ENCODE measurements around the gene ALK. TPM values are rescaled to one million over a fixed set of nuclear protein-coding genes. Genes with fewer than 3 reads are reported as not detected.

Gene ALK
- total and polyA plus RNA-seq, 10 of the 15 experiments (the other 5 are each of a cell fraction or from before 2014, with no cell fraction given), result 0.11 TPM; not detected in 9

DNA sequence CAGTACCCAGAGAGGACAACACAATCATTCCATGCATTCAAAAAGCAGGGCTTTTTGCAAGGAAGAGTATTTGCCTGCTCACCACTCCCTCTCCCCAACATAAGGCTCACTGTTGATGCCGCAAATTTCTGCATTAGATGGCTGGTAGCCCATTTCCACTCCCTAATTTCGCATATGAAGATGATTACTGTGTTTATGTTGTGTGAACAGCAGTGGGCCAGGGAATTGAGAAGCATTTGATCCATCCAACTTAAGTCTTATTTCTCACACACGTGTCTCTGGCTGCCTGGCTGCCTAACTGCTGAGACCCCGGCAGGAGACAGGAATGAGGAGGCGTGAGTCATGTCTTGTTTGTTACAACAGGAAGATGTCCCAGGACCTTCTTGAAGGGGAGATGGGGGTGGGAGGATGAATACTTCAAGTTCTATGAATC, 294.1 kb downstream of the ALK start:
- DNase-seq (ENCODE audit: low read depth, low spot score) (no peak), FAIRE-seq (no peak), ATAC-seq (no peak)
- Histone ChIP-seq H3K4me1 (ENCODE audit: control insufficient read depth, insufficient read depth, low read length) (no peaks in the 10 kb centered on the region), H3K36me3 (ENCODE audit: control insufficient read depth in 2 of 2, insufficient read depth in 2 of 2, low read length in 1 of 2) (no peaks in the 10 kb centered on the region), H3K27me3 (replicated peaks in 1 of 2; ENCODE audit: control insufficient read depth in 2 of 2, insufficient read depth in 2 of 2, low read length in 1 of 2) (peaks cover 0 to 2% of the 10 kb centered on the region in 2 experiments), H3K4me2 (ENCODE audit: control insufficient read depth, insufficient read depth) (no peak overlapping the region), H2AFZ (ENCODE audit: control insufficient read depth, low read depth, low read length) (no peak overlapping the region), H3K9ac (ENCODE audit: control insufficient read depth, insufficient read depth, low read length) (no peak overlapping the region), H3K79me2 (ENCODE audit: control insufficient read depth, insufficient read depth, low read length) (no peaks in the 10 kb centered on the region), H3K4me3 (no peak overlapping the region), H3K27ac (ENCODE audit: control insufficient read depth, insufficient read depth) (no peak overlapping the region), H3K9me3 (replicated peaks; ENCODE audit: control insufficient read depth, insufficient read depth, low read length) (no peaks in the 10 kb centered on the region), H4K20me1 (ENCODE audit: control insufficient read depth, insufficient read depth) (no peaks in the 10 kb centered on the region)
- no TSS peak for BruUV-seq (replicated peaks)
- intact Hi-C loops (cut with micrococcal nuclease; ENCODE audit: unreplicated experiment) (no loop called here), in situ Hi-C loops (cut with MboI) (no loop called here)
- ChIA-PET POLR2A (no interaction called here), SMC1A (ENCODE audit: uncharacterized antibody, unreplicated experiment) (no interaction called here), CTCF (no interaction called here), RAD21 (ENCODE audit: unreplicated experiment) (no interaction called here)
- TF ChIP-seq SPI1 (IDR thresholded peaks at IDR 0.05; ENCODE audit: borderline replicate concordance, insufficient read depth, low read depth, low read length) (no peak), EP300 (IDR thresholded peaks at IDR 0.05; ENCODE audit: borderline replicate concordance in 1 of 2, control insufficient read depth in 1 of 2, low read depth in 2 of 2, low read length in 2 of 2) (no peak), TCF3 (IDR thresholded peaks at IDR 0.05; ENCODE audit: borderline replicate concordance, insufficient read depth, low read depth, low read length) (no peak), NRF1 (conservative IDR thresholded peaks at IDR 0.05; ENCODE audit: low read depth, low read length) (no peak), MEF2B (IDR thresholded peaks at IDR 0.05; ENCODE audit: partially characterized antibody, poor library complexity, severe bottlenecking) (no peak), FOXK2 (IDR thresholded peaks at IDR 0.05) (no peak), PML (IDR thresholded peaks at IDR 0.05; ENCODE audit: low read length) (no peak), IRF4 (IDR thresholded peaks at IDR 0.05; ENCODE audit: low read depth, low read length) (no peak)
- TF ChIP-seq, protein P1, sequence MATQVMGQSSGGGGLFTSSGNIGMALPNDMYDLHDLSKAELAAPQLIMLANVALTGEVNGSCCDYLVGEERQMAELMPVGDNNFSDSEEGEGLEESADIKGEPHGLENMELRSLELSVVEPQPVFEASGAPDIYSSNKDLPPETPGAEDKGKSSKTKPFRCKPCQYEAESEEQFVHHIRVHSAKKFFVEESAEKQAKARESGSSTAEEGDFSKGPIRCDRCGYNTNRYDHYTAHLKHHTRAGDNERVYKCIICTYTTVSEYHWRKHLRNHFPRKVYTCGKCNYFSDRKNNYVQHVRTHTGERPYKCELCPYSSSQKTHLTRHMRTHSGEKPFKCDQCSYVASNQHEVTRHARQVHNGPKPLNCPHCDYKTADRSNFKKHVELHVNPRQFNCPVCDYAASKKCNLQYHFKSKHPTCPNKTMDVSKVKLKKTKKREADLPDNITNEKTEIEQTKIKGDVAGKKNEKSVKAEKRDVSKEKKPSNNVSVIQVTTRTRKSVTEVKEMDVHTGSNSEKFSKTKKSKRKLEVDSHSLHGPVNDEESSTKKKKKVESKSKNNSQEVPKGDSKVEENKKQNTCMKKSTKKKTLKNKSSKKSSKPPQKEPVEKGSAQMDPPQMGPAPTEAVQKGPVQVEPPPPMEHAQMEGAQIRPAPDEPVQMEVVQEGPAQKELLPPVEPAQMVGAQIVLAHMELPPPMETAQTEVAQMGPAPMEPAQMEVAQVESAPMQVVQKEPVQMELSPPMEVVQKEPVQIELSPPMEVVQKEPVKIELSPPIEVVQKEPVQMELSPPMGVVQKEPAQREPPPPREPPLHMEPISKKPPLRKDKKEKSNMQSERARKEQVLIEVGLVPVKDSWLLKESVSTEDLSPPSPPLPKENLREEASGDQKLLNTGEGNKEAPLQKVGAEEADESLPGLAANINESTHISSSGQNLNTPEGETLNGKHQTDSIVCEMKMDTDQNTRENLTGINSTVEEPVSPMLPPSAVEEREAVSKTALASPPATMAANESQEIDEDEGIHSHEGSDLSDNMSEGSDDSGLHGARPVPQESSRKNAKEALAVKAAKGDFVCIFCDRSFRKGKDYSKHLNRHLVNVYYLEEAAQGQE (IDR thresholded peaks at IDR 0.05; ENCODE audit: low read depth, low read length), result no peak
- TF ChIP-seq, protein P2, sequence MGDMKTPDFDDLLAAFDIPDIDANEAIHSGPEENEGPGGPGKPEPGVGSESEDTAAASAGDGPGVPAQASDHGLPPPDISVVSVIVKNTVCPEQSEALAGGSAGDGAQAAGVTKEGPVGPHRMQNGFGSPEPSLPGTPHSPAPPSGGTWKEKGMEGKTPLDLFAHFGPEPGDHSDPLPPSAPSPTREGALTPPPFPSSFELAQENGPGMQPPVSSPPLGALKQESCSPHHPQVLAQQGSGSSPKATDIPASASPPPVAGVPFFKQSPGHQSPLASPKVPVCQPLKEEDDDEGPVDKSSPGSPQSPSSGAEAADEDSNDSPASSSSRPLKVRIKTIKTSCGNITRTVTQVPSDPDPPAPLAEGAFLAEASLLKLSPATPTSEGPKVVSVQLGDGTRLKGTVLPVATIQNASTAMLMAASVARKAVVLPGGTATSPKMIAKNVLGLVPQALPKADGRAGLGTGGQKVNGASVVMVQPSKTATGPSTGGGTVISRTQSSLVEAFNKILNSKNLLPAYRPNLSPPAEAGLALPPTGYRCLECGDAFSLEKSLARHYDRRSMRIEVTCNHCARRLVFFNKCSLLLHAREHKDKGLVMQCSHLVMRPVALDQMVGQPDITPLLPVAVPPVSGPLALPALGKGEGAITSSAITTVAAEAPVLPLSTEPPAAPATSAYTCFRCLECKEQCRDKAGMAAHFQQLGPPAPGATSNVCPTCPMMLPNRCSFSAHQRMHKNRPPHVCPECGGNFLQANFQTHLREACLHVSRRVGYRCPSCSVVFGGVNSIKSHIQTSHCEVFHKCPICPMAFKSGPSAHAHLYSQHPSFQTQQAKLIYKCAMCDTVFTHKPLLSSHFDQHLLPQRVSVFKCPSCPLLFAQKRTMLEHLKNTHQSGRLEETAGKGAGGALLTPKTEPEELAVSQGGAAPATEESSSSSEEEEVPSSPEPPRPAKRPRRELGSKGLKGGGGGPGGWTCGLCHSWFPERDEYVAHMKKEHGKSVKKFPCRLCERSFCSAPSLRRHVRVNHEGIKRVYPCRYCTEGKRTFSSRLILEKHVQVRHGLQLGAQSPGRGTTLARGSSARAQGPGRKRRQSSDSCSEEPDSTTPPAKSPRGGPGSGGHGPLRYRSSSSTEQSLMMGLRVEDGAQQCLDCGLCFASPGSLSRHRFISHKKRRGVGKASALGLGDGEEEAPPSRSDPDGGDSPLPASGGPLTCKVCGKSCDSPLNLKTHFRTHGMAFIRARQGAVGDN (IDR thresholded peaks at IDR 0.05), result no peak
- TF ChIP-seq, protein P3, sequence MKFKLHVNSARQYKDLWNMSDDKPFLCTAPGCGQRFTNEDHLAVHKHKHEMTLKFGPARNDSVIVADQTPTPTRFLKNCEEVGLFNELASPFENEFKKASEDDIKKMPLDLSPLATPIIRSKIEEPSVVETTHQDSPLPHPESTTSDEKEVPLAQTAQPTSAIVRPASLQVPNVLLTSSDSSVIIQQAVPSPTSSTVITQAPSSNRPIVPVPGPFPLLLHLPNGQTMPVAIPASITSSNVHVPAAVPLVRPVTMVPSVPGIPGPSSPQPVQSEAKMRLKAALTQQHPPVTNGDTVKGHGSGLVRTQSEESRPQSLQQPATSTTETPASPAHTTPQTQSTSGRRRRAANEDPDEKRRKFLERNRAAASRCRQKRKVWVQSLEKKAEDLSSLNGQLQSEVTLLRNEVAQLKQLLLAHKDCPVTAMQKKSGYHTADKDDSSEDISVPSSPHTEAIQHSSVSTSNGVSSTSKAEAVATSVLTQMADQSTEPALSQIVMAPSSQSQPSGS (IDR thresholded peaks at IDR 0.05; ENCODE audit: low read length), result no peak
- WGBS (ENCODE audit: insufficient coverage, insufficient replicate concordance, low lambda C conversion rate, missing lambda C conversion rate), result 38% methylated on average over 5 of the region's 5 CpGs

Data from GM12878 (cell line).